ENCODE results near the gene LTC4S. TPM values are rescaled to one million over a fixed set of nuclear protein-coding genes. Genes with fewer than 3 reads are reported as not detected.

LTC4S gene
- total RNA-seq, 1 experiment from 2014 or later, result 3.7 TPM

DNA sequence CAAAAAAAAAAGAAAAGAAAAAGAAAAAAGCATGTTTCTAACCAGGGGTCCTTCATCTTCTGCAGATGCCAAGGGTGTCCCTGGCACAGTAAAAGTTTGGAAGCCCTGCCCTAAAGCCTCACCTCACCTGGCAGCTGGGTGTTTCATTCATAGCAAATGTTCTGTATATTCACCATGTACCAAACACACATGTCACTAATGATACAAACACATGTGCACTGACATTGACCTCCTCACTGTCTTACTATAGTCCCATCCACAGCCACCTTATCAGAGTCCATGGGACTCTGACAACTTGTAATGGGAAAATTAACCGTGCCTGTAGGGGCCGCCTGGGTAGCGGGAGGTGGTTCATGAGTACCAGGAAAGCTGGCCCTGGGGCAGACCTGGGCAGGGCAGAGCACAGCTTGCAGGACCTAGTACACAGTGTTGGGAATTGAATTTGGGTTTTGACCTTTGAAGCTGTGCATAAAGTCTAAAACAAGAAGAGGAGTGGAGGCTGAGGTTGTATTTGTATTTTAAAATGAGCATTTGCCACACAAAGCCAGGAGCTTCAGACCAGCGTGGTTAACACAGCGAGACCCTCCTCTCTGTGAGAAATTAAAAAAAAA is 19.3 kb downstream of the LTC4S start:
- Histone ChIP-seq H3K4me1 (ENCODE audit: insufficient read depth, low read length) (no peaks in the 10 kb centered on the region; the same call in 1 of the 2 replicates), H2AK5ac (ENCODE audit: insufficient read length, low read length) (no peak overlapping the region), H3K9me3 (ENCODE audit: control insufficient read depth, low read depth, low read length) (no peaks in the 10 kb centered on the region), H3K27ac (ENCODE audit: insufficient read length, low read depth, low read length) (no peak overlapping the region), H3T11ph (ENCODE audit: low read length) (no peak overlapping the region), H3K18ac (ENCODE audit: insufficient read length, low read depth, low read length) (no peak overlapping the region), H2BK15ac (ENCODE audit: low read depth, low read length) (no peak overlapping the region), H2BK120ac (ENCODE audit: low read depth, low read length, poor library complexity, severe bottlenecking) (no peak overlapping the region), H3K14ac (ENCODE audit: insufficient read depth, low read length) (no peak overlapping the region), H3K56ac (ENCODE audit: insufficient read length, low read depth, low read length) (no peak overlapping the region), H3K27me3 (ENCODE audit: insufficient read depth, low read length) (no peaks in the 10 kb centered on the region), H3K23me2 (ENCODE audit: insufficient read length, low read depth, low read length, poor library complexity, severe bottlenecking) (peaks cover 12% of the 10 kb centered on the region), H3K9ac (ENCODE audit: extremely low read depth, insufficient read length, low read length) (no peak overlapping the region), H3K4me2 (ENCODE audit: insufficient read depth, insufficient read length, low read length) (no peak overlapping the region), H3K4ac (ENCODE audit: low read depth, low read length) (no peak overlapping the region), H2BK5ac (ENCODE audit: insufficient read length, low read length) (no peak overlapping the region), H2BK20ac (ENCODE audit: low read depth, low read length, poor library complexity, severe bottlenecking) (no peak overlapping the region), H3K79me1 (ENCODE audit: insufficient read depth, low read depth, low read length, poor library complexity, severe bottlenecking) (no peaks in the 10 kb centered on the region), H2BK12ac (ENCODE audit: insufficient read length, low read depth, low read length) (no peak overlapping the region), H2AFZ (ENCODE audit: low read length) (no peak overlapping the region), H4K91ac (ENCODE audit: insufficient read length, low read depth, low read length) (no peak overlapping the region), H4K5ac (ENCODE audit: insufficient read length, low read depth, low read length) (no peak overlapping the region), H3K79me2 (ENCODE audit: insufficient read depth, low read length) (no peaks in the 10 kb centered on the region), H4K20me1 (ENCODE audit: control insufficient read depth, insufficient read depth, insufficient read length) (no peaks in the 10 kb centered on the region), H4K8ac (replicated peaks; ENCODE audit: insufficient read length, low read depth, low read length) (no peak overlapping the region), H3K23ac (ENCODE audit: insufficient read length, low read depth, low read length) (no peak overlapping the region)
- Mint-ChIP-seq H3K36me3 (ENCODE audit: insufficient read depth in 1 of 3, low read depth in 3 of 3) (peaks cover 5 to 38% (median 22%) of the 10 kb centered on the region in 3 experiments; a peak in 6 of 7 replicates), H3K27me3 (ENCODE audit: low read depth) (peaks cover 11% of the 10 kb centered on the region), H3K27ac (no peak overlapping the region; a peak in 1 of 7 replicates), H3K4me3 (no peak overlapping the region), H3K4me1 (peaks cover 21 to 22% of the 10 kb centered on the region in 2 experiments), H3K9me3 (no peaks in the 10 kb centered on the region; a peak in 2 of 5 replicates)
- no CpG with 5 or more reads among the region's 5 CpGs for WGBS (ENCODE audit: extremely low coverage, insufficient read length, low lambda C conversion rate)
- TF ChIP-seq, protein P1, sequence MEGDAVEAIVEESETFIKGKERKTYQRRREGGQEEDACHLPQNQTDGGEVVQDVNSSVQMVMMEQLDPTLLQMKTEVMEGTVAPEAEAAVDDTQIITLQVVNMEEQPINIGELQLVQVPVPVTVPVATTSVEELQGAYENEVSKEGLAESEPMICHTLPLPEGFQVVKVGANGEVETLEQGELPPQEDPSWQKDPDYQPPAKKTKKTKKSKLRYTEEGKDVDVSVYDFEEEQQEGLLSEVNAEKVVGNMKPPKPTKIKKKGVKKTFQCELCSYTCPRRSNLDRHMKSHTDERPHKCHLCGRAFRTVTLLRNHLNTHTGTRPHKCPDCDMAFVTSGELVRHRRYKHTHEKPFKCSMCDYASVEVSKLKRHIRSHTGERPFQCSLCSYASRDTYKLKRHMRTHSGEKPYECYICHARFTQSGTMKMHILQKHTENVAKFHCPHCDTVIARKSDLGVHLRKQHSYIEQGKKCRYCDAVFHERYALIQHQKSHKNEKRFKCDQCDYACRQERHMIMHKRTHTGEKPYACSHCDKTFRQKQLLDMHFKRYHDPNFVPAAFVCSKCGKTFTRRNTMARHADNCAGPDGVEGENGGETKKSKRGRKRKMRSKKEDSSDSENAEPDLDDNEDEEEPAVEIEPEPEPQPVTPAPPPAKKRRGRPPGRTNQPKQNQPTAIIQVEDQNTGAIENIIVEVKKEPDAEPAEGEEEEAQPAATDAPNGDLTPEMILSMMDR (conservative IDR thresholded peaks at IDR 0.05), result no peak
- DNase-seq, result no peak

All from H9 (cell line).